ENCODE measurements around the gene LAMTOR2.

DNA sequence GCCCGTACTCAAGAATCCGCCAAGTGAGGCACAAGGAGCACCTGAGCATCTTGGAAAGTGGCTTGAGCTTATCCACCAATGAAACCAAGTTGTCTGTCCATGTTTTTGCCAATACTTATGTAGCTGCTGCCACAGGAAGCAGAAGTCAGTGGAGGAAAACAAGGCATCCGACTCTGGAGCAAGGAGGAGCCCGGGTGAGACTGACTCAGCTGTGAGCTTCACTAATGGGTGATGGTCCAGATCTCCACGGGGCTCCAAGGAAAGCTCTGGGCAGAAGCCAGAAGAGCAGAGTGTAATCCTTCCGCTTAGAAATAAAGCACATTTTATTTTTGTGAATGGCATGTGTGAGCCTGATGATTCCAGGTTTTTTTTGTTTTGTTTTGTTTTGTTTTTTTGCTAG, 21.6 kb upstream of the LAMTOR2 start:
- no peak for TF ChIP-seq NANOG (IDR thresholded peaks at IDR 0.05; ENCODE audit: insufficient read depth, low read depth, low read length, poor library complexity, severe bottlenecking)
- TF ChIP-seq RXRA (IDR thresholded peaks at IDR 0.05; ENCODE audit: insufficient read depth, low read depth, low read length) = no peak
- no peak for TF ChIP-seq POLR2A (IDR thresholded peaks at IDR 0.05; ENCODE audit: control extremely low read depth in 1 of 2, low read depth in 2 of 2, low read length in 2 of 2)
- TF ChIP-seq KDM1A (IDR thresholded peaks at IDR 0.05; ENCODE audit: borderline replicate concordance, low read length) = no peak
- no peak for TF ChIP-seq EP300 (IDR thresholded peaks at IDR 0.05; ENCODE audit: borderline replicate concordance in 1 of 2, low read depth in 2 of 2, low read length in 2 of 2)
- TF ChIP-seq SIN3A (conservative IDR thresholded peaks at IDR 0.05 in 1 of 2, IDR thresholded peaks at IDR 0.05 in 1 of 2; ENCODE audit: low read depth in 1 of 2, low read length in 2 of 2) = no peak
- TF ChIP-seq SP4 (IDR thresholded peaks at IDR 0.05; ENCODE audit: low read length) = no peak
- no peak for TF ChIP-seq TAF1 (IDR thresholded peaks at IDR 0.05; ENCODE audit: low read depth, low read length)
